CD4-positive, alpha-beta T cell treated with Interleukin-21 for 1 hour (primary cell): ENCODE results near the gene B9D1.

ENCODE experiments used
- DNase-seq: peaks from one replicate; pipeline ENCODE4 v3.0.0-alpha.2; 2020

The B9D1 gene

DNA sequence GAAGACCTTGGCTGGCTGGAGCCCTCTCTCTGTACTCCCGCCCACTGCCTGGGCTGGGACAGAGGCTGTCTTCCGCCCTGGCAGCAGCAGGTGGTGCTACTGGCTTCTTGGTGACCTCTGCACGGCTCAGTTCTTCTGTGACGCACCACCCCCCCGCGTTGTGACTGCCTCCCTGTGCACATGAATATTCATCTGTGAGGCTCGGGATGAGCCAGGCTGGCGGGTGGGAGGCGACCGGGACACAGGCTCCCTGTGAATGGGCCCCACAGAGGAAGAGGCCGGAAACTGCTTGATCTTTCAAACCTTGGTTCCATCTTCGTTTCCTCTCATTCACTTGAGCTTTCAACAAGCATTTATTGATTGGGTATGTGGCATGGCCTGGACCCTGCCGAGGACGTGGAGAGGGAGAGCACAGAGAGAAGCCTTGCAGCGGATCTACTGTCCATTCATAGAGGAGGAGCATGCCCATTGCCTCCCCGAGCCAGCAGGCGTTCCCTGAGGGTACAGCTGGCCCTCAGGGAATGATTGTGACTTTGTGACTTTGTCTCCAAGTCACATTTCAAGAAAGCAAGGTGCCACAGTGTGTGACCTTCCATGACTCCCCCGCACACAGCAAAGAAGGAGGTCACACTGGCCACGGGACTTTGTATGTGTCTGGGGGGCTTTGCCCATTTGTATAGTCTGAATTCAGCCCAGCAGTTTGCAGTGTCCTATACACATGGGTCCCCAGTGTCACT lies 45.0 kb downstream of the B9D1 start:
- DNase-seq, result no peak

DNA sequence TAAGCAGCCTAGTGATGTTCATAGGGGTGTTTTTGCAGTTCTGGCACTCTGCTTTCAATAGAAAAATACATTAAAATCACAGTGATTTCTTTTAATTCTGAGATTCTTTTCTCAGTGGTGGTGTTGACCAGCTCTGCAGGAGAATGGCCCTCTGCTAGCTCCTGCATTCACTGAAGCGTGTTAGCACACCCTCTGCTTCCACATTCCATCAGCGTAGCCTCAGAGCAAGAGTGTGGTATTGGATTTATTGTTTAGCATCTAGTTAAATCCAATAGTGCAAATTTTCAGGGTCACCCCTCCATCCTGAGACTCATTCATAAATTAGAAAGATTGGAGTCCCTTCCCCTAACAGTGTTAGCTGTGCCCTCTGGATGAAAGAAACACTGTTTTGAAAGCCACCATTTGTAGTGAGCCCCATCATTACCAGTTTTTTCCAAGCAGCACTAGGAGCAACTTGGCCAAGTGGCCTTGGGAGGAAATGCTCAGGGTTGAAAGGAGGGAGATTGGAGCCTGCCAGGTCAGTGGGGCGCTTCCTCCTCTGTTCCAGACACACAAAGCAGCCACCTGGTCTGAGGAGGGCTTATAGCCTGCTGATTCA lies 45.7 kb downstream of the B9D1 start:
- no peak for DNase-seq

DNA sequence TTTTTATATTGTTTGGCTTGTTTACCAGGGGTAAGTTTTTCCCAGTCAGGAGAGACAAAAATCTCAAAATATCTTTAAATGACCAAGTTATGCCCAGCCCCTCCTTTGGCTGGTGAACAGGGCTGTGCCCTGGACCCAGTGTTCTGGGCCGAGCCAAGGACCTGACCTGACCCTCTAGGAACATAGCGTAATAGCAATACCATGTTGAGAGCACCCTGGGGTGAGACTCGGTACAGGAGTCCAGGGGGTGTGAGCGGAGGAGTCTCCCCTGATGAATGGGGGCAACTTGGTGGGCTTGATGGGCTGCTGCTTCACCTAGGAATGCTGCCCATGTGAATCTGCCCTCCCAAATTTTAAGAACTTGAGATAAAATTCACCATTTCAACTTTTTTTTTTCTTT lies 47.4 kb downstream of the B9D1 start:
- DNase-seq, result no peak

DNA sequence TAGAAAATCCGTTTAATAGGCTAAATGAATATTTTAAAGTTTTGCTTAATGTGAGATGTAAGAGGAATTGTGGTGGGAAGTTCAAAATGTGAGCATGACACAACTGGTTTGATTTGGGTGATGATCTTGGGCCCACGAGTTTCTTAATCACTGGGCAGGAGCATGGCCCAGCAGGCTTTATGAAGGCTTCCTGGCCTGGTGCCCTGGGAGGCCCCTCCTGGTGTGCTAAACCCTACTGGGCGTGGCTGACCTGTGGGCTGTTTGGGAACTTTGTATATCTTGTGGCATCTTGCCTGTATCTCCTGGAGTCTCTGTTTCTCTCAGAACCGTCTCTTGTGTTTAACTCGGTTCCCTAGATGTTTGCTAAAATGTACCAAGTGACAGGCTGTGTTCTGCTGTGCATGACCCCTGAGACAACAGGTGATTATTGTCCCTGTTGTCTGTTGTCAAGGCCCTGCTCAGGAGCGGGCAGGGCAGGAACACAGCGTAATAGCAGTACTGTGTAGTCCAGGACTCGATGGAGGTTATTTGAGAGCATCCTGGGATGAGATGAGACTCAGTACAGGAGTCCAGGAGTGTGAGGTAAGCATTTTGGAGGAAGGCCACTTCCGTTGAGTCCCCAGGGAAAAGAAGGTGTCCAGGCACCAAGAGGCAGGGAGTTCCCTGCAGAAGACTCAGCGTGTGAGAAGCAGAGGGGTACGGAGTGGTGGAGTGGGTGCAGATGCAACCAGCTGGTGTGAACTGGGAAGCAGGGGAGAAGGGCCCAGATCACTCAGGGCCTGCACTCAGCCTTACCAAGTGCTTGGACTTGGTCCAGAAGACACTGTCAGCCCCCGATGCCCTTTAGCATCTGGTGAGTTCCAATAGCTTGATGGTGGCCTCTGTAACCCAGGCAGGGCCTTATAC lies 48.5 kb downstream of the B9D1 start:
- no peak for DNase-seq

DNA sequence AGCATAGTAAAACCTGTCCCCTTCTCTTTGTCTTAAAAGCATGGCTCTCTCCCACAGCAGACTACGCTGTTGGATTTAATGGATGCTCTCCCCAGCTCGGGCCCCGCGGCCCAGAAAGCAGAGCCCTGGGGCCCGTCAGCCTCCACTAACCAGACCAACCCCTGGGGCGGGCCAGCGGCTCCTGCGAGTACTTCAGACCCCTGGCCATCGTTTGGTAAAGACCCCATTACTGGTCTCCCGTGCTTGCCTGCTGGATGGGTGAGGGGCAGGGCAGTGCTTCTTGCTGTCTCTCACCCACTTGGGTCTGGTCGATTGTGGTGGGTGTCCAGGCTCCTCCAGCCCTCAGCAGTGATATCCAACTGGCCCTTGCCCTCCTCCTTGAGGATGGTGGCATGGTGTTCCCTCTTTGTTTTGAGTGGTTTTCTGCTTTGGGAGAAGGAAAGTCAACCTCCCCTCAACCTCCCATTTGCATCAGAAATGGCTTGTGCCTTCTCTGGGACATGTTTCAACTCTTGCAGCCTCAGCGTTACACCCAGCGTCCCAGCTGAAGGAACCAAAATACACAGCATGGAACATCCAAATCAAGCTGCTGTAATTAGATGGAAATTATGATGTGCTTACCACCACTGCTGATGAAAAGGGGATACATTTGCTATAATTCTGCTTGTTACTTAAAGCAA lies 49.3 kb downstream of the B9D1 start:
- DNase-seq, result no peak

DNA sequence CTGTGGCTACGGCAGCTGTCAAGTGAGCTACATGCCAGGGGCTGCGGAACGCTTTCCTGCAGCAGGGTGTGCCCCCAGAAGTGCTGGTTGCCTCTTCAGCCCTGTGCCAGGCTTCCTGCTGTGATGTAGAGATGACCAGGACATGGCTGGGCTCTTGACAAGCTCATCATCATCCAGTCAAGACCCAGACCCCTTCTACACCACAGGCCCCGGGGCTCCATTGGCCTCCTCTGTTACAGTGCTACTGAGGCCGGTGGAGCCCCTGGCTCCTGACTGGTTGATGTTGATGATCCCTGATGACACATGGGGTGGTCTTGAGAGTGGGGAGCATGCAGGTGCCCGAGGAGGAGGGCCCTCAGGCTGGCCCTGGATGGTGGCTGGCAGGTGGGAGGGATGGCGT lies 50.1 kb downstream of the B9D1 start:
- DNase-seq, result no peak

DNA sequence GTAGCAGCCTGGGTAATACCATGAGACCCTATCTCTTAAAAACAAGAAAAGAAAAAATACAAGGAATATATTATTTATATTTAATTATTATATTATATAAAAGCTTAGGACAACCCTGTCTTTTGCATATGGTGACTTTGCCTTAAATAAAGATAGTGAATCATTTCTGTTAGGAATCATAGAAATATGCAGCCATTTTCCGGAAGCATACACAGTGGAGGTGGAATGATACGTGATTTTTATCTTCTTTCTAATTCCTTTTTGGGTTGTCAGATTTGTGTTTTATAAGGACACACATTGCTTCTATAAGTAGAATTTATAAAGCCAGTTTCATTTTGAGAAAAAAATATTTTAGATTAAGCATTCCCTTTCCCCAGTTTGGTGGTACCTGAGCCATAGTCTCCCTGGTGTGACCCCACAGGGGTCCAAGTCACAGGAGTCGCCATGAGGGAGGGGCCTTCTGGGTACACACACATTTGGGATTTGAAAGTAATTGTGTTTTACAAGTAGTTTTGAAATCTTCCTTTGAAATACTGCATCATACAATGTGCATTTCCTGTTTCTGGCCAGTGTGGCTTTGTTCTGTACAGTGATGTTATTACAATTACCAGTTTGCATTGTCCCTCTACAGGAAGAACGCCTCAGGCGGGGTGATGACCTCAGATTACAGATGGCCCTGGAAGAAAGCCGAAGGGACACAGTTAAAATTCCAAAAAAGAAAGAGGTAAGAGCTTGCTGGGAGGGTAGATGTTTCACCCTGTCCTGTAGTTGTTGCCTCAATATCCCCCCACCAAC lies 50.9 kb downstream of the B9D1 start:
- DNase-seq, result no peak

DNA sequence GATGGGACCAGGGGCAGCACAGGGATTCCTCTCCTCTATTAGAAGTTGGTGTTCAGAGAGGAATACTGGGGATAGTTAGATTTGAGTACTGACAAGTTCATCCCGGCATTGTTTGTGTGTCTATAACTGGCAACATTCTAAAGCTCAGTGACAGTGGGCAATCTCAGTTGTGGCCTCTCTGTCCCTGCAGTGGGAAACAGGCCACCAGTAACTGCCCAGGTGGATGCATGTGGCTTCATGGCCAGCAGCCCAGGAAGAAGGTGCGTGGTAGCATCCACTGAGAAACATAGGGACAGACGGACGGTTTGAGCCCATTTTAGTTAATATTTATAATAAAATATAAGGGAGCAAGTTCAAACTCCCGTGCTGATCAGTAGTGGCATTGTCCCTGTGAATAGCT lies 51.5 kb downstream of the B9D1 start:
- no peak for DNase-seq

DNA sequence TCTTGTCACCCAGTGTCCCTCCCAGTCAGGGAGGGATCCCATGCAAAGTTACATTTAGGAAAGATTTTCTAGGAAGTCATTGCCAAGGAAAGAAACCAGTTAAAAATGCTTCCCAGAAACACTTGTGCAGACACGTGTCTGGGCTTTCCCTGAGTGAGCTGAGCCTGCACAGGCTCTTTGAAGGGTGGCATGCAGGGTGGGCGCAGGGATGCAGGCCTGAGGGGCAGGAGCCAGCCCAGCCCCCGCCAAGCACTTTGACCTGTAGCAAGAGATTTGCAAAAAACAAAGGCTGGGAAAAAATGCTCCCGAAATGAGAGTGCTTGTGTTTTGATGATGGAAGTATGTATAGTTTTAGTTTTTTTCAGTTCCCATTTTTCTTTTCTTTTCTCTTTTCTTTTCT lies 52.4 kb downstream of the B9D1 start:
- no peak for DNase-seq

DNA sequence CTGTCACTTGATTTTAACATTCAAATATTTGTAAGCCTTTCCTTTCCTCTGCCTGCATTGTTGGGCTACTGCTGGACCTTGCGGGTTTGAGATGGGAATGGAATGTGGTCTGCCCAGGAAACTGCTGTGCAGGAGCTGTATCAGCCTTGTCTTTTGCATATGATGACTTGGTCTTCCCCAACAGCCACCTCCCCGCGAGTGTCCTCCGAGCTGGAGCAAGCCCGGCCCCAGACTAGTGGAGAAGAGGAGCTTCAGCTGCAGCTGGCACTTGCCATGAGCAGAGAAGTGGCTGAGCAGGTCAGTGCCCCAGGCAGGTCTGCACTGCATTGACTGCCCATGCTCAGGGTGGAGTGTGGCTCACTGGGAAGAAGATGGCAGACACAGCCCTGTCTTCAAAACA lies 52.8 kb downstream of the B9D1 start:
- DNase-seq, result no peak

DNA sequence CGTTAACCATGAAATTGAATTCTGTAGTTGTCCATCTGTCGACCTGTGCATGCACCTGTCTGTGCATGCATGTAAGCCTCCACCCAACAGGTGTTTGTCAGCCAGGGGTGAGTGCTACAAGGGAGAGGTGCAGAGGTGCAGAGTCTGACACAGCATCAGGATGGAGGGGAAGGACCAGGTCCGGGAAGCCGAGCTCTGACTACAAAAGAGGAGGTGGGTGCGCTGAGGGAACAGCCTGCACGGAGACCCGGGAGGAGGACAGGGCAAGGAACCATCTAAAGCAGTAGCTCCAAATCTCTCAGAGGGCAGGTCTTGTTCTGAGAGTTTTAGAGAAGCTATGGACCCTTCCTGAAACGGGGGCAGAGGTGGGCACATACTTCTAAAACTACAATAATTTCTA lies 54.1 kb downstream of the B9D1 start:
- no peak for DNase-seq

DNA sequence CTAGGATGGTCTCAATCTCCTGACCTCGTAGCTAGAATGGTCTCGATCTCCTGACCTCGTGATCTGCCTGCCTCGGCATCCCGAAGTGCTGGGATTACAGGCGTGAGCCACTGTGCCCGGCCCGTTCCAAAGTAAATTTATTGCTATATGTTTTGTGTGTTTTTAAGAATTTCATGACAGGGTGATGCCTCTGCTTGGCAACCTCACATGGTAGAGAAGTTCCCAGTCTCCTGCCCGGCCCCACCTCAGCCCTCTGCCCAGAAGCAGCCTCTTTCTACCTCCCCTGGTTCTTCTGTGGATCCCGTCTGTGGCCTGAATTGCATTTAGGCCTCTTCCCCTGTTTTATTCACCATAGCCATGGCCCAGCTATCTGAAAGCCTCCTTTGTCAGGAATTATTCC lies 55.0 kb downstream of the B9D1 start:
- no peak for DNase-seq

DNA sequence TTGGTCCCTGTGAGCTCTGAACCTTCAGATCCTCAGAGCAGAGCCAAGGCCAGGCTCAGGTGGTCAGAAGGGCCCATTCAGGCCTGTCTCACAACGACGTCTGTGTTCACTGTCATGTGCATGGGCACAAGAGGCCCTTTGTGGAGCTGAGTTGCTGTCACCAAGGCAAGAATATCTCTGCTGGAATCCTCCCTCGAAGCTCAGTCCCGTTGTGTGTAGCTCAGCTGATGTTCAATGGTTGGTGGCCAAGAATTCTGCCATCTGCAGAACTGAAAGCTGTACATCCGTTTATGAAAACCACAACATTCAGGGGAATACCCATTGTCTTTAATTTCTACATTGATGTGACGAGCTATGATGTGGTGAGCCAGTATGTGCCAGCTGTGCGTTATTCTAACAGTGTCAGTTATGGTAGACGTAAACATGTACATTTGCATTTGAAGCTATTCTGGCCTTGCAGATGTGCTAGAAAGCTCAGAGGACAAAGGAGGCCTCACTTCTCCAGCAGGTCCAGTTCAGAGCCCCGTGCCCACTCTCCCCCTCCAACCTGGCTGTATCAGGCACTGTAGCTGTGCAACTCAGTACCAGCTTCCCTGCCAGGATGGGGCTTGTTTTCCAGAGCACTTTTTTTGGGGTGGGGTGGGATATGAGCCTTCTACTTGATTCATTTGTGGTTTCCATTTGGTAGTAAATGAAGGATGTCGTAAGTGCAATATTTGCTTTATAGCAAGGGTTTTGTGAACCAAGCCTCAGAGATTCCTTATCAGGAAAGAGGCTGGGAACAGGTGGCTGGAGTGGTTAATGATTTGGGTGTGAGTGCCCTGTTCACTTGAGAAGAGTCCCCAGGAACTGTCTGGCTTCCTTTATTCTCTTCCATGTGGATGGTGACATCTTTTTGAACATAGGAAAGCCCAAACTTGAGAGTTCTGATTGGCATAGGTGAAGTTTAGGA lies 56.1 kb downstream of the B9D1 start:
- peak; percentile 68 for DNase-seq

DNA sequence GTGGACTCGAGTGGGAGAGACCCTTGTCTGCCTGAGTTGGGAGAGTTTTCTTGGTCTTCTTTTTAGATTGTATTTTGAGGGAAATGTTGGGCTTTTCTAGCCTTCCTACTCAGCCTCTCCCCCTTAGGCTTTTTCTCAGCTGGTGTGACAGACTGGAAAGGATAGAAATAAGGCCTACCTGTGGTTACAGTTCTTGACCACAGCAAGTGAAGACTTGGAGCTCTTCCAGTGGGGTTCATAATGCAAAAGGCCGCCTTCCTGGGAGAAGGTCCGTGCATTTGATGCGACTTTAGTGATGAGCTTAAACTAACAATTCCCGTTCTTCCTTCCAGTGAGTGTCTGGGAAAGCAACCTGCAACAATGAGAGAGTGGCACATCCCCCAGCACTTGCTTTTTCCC lies 56.8 kb downstream of the B9D1 start:
- DNase-seq, result no peak

DNA sequence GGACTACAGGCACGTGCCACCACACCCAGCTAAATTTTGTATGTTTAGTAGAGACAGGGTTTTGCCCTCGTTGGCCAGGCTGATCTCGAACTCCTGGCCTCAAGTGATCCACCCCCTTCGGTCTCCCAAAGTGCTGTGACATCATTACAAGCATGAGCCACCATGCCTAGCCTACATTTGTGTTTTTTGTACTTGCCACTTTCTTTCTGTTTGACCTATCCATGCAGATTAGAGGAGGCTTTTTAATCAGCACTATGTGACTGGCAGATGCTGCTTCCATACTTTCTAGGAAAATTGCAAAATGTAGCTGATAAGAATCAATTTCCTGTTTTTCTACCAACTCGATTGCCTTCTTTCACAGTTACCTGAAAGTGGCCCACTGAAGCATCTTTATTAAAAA lies 57.3 kb downstream of the B9D1 start:
- DNase-seq, result no peak

DNA sequence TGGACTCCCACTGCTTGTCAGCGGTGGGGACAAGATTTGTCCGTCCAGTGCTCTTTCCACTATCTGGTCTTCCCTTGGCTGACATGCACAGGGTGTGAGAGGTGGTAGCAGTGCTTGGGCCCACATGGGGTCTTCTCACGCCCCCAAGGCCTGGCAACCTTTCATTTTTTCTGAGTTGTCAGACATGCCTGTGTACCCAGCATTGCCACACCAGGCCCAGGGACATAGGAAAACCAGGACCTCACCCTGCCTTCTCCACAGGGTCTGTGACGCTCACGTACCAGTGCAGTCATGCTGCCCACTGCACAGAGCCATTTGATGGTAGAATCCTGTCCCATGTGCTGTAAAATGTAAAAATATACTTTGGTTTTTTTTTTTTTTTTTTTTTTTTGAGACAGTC lies 57.8 kb downstream of the B9D1 start:
- no peak for DNase-seq

DNA sequence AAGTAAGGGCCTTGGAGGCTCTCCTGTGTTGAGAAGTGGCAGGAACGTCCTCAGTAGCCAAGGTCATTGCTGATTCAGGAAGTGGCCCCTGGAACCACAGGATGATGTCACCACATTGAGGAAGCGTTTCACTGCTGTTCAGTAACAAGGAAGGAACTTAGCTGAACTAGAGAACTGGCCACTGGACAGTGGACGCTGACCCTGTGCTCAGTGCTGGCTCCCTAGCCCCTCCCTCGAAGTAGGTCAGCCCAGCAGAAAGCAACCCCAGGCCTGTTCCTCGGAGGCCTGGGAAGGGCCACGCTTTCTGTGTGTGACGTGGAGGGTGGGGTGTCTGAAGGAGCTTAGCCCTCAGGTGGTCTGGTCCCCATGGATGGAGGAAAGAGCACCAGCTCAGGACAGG lies 58.3 kb downstream of the B9D1 start:
- DNase-seq, result peak; percentile 23

DNA sequence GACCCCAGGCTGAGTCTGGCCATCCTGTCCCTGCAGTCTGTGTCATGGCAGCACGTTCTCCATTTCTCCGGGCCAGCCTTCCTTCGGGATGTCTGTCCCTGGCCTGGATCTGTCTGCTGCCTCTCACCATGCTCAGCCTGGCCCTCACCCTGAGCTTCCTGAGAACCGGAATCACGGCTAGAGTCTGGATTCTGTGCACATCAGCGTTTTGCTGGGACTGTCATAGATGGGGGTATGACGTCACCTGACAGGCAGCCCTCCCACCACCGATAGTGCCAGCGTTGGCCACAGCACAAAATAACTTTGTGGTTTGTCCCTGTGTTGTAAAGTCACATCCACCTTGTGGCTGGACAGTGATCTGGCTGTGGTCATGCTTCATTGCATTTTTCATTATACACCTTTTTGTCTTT lies 59.2 kb downstream of the B9D1 start:
- no peak for DNase-seq

DNA sequence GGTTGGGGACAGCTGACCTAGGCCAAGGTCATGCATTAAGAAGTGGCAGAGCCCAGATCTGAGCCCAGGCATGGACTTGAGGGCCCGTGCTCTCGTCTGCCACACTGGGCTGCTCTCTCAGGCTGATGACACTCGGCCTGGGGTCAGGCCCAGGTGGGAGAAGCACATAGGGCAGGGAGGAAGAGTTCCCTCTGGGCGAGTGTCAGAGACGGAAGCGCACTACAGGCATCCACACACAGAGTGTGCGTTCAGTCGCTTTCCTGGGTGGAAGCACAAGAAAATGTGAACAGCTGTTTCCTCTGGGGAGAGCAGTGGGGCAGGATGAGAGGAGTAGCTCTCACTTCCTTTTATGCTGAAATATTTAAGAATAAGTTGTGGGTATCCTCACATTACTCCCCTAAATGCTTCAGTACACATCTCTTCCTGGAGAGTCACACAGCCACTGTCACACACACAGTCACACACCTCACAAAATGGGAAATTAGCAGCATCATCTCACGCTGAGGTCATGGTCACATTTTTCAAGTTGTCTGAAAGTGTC lies 59.7 kb downstream of the B9D1 start:
- no peak for DNase-seq

DNA sequence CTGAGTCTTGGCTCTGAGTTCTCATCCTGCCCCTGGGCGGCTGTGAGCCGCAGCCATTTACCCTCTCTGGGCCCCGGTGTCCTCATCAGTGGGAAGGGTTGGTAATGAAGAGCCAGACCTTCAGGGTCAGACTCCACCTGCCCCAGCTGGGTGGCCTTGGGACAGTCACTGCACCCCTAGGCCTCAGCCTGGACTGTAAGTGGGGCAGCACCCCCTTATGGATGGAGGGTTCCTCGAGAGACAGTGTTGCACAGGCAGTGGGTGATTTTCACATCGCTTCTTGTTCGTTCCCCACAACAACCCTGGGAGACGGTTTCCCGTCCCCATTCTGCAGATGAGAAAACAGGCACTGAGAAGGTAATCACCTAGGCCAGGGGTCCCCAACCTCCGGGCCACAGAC lies 60.5 kb downstream of the B9D1 start:
- DNase-seq, result no peak
